Esophagus (tissue), 2 donors: Measurements from ENCODE around the gene DDA1. TPM values are rescaled to one million over a fixed set of nuclear protein-coding genes. Genes with fewer than 3 reads are reported as not detected.
A peak's percentile ranks its signal among the peaks of the same experiment; 100 is the strongest.

ENCODE experiments used
- H3K27ac ChIP-seq, 2 donors: one replicate each; pipeline ENCODE4 v1.5.1; 2013; ENCODE audit warnings: low read depth in 2 of 2, mild to moderate bottlenecking in 2 of 2, inconsistent platforms in 1 of 2, low read length in 1 of 2, moderate library complexity in 1 of 2
- H3K27me3 ChIP-seq, 2 donors: one replicate each; pipeline ENCODE4 v1.6.1; 2013; ENCODE audit warnings: low read length in 2 of 2, control low read depth in 1 of 2, mild to moderate bottlenecking in 1 of 2; ENCODE audit not compliant: insufficient read depth in 2 of 2, control insufficient read depth in 1 of 2
- H3K36me3 ChIP-seq, 2 donors: one replicate each; pipeline ENCODE4 v1.6.1; 2013; ENCODE audit warnings: low read length in 1 of 2; ENCODE audit not compliant: control insufficient read depth in 2 of 2, insufficient read depth in 2 of 2
- H3K4me1 ChIP-seq, 2 donors: one replicate each; pipeline ENCODE4 v1.6.1; 2013; ENCODE audit warnings: low read length in 1 of 2; ENCODE audit not compliant: control insufficient read depth in 2 of 2, insufficient read depth in 2 of 2
- H3K4me3 ChIP-seq, 2 donors: one replicate each; pipeline ENCODE4 v1.5.1; 2013; ENCODE audit warnings: low read length in 2 of 2, mild to moderate bottlenecking in 2 of 2, low read depth in 1 of 2, moderate library complexity in 1 of 2
- H3K9me3 ChIP-seq, 2 donors: one replicate each; pipeline ENCODE4 v1.6.1; 2013; ENCODE audit warnings: mild to moderate bottlenecking in 2 of 2, low read depth in 1 of 2, low read length in 1 of 2, moderate library complexity in 1 of 2; ENCODE audit not compliant: control insufficient read depth in 2 of 2, insufficient read depth in 1 of 2
- WGBS, 2 donors: extraction: QIAGEN DNeasy Blood & Tissue Kit; methylation state at CpG; one replicate each; pipeline ENCODE4 v1.1.7; 2013; 5-methylcytosine and 5-hydroxymethylcytosine counted together
- polyA plus RNA-seq, 2 donors: library from polyadenylated mRNA; stranded (reverse); fragments of 200-250 nt; gene quantifications; one replicate each; pipeline ENCODE4 v1.2.3, GENCODE V29; 2013
- donor health status: healthy with polysubstance abuse.
- donor health status: Bipolar disorder and iron deficiency.

The DDA1 gene
- polyA plus RNA-seq, 2 donors: 40.3 to 41.4 TPM

DNA sequence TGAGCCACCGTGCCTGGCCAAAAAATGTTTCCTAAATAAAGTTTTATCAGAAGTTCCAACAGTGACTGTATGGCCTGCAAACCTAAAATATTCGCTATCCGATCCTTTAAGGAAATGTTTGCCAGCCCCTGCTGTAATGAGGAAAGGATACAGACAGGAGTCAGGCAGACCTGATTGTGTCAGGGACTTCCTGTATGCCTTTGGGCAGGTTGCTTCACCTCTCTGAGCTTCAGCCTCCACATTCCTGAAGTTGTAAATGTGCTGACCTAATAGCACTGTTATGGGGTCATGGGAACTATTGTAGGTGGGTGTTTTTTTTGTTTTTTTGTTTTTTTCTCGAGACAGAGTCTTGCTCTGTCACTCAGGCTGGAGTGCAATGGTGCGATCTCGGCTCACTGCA lies 12.4 kb upstream of the DDA1 start:
- Histone ChIP-seq H3K27me3 (no peaks in the 10 kb centered on the region), H3K4me3 (no peak overlapping the region), H3K27ac (no peak overlapping the region), H3K36me3 (peaks cover 0 to 6% of the 10 kb centered on the region in 2 donors), H3K4me1 (peaks cover 0 to 3% of the 10 kb centered on the region in 2 donors), H3K9me3 (no peaks in the 10 kb centered on the region)
- WGBS, 2 donors: 91 to 92% methylated on average over 6 of the region's 6 CpGs

DNA sequence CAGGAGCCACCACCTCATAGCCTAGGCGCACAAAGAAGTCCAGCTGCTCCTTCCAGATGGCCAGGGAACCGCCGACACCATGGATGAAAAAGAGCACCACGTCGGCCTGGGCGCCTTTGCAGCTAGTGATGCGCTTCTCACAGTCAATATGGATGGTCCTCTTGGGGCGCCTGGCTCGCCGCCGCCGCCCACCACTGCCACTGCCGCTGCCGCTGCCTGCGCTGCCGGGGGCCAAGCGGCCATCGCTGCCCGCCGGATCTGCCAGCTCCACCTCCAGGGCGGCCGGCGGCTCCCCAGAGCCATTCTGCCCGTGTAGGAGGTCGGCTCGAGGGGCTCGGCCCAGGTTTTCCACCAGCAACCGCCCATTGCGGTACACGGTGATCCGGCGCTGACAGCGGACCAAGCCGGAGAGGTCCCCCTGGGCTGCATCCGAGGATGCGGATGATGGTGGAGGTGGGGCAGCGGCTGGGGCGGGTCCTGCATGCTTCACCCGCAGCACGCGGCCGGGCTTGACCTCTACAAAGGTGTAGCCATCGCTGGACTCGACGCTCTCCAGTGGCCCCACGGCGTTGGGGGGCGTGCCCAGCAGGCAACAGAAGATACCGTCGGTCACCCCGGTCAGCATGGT lies 8.3 kb upstream of the DDA1 start:
- Histone ChIP-seq H3K4me3 (no peak overlapping the region), H3K27ac (no peak overlapping the region), H3K9me3 (no peaks in the 10 kb centered on the region), H3K27me3 (no peaks in the 10 kb centered on the region), H3K4me1 (peaks cover 0 to 5% of the 10 kb centered on the region in 2 donors), H3K36me3 (peaks cover 0 to 3% of the 10 kb centered on the region in 2 donors)
- WGBS, 2 donors: 93 to 95% methylated on average over 40 to 51 of the region's 51 CpGs

DNA sequence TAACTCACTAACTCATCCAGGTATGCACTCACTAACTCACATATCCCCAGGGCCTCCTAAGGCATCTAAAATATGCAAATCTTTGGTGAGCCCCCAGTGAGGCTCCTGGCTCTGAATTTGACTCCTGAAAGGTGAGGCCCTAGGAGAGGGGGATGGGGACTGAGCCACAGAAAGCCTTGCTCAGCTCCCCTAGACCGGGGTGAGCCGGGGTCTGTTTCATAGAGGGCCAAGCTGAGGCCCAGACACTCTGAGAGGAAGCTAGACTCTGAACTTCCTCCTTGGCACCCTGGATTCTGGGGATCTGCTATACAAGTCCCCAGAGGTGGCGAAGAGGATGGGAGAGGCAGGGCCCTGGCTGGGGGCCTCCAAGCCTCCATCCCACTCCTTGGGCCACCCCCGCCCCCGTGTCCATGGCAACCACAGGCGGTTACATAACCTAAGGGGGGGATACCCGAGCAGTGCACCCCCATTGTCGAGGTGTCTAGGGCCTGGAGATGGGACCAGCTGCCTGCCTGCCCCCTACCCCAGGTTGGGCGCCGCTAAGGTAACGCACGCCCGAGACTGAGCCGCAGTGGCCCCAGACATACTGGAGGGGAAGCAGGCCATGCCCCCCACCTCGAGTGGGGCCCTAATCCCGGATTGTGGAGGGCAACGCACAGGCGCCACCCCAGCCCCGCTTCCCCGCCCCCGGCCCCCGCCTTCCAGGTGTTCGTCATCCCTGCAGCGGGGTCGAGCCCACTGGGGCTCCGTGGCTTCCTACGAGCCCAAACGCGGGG lies 6.8 kb upstream of the DDA1 start:
- no peaks in the 10 kb centered on the region for H3K9me3 ChIP-seq
- H3K27ac ChIP-seq: peak overlapping the region; percentile 45 to 48
- H3K27me3 ChIP-seq: no peaks in the 10 kb centered on the region
- peaks cover 0 to 5% of the 10 kb centered on the region in 2 donors for H3K4me1 ChIP-seq
- H3K4me3 ChIP-seq: peak overlapping the region; percentile 62 to 68
- 12 to 18% methylated on average over 23 to 29 of the region's 29 CpGs for WGBS, 2 donors
- peaks cover 0 to 3% of the 10 kb centered on the region in 2 donors for H3K36me3 ChIP-seq

DNA sequence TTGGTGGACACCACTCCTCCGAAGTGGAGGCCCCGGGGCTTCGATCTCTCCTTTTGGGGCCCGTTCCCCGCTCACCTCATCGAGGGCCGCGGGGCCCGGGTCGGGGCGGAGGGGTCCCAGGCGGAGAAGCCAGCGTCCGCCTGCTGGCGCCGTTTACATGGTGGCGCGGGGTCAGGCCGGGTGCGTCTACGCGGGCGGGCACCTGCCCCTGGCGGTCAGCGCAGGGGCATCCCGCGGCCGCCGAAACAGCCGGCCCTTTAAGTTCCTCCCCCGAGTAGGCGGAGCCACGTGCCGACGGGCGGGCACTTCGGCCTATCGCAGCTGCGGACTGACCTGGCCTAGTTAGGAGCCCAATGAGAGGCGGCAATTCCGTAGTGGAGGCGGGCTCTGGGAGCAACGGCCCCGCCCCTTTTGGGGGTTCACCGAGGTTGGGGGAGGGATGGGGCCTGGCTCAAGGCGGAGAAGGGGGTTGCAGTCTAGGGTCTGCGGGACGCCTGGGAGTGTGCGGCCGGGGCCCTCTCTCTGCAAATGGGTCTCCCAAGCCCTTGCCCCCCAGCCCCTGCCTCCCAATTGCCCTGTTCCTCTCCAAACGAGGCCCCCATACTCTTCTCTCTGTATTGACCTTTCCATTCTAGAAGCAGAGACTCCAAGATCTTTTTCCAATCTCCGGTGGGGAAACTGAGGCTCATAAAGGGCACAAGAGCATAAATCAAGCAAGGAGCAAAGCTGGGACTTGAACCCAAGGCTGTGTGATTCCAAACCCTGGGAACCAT lies 6.0 kb upstream of the DDA1 start, which contains the start of gene ABHD8:
TSS of gene ABHD8 (minus strand) at position 259 of the 773 bp plus-strand sequence. CDS start 1,809 bp downstream, outside the sequence.
- 1% methylated on average over 51 to 52 of the region's 52 CpGs for WGBS, 2 donors
- peak within 1 kb of the TSS; percentile 62 to 68 for H3K4me3 ChIP-seq
- H3K27me3 ChIP-seq: no peaks in the 10 kb centered on the region
- H3K27ac ChIP-seq: peak within 1 kb of the TSS; percentile 48 to 62
- peaks cover 0 to 8% of the 10 kb centered on the region in 2 donors for H3K4me1 ChIP-seq
- H3K36me3 ChIP-seq: peaks cover 0 to 3% of the 10 kb centered on the region in 2 donors
- no peaks in the 10 kb centered on the region for H3K9me3 ChIP-seq

DNA sequence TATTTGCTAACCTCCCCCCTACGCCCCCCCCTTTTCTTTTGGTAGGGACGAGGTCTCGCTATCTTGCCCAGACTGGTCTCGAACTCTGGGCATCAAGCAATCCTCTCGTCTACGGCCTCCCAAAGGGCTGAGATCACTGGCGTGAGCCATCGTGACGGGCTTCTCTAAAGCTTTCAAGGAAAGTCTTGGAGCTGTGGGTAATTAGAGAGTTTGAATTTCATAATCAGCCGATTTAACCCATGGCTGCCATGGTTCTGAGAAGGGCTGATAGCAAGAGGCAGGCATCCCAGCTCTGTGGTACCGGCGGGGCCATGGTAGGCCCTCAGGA lies 5.5 kb upstream of the DDA1 start:
- H3K27ac ChIP-seq: peak overlapping the region; percentile 43 to 62
- 52 to 68% methylated on average over 12 of the region's 12 CpGs for WGBS, 2 donors
- H3K27me3 ChIP-seq: no peaks in the 10 kb centered on the region
- H3K4me3 ChIP-seq: peak overlapping the region in 1 of 2 donors; percentile 21
- peaks cover 0 to 3% of the 10 kb centered on the region in 2 donors for H3K36me3 ChIP-seq
- H3K9me3 ChIP-seq: no peaks in the 10 kb centered on the region
- peaks cover 0 to 8% of the 10 kb centered on the region in 2 donors for H3K4me1 ChIP-seq

DNA sequence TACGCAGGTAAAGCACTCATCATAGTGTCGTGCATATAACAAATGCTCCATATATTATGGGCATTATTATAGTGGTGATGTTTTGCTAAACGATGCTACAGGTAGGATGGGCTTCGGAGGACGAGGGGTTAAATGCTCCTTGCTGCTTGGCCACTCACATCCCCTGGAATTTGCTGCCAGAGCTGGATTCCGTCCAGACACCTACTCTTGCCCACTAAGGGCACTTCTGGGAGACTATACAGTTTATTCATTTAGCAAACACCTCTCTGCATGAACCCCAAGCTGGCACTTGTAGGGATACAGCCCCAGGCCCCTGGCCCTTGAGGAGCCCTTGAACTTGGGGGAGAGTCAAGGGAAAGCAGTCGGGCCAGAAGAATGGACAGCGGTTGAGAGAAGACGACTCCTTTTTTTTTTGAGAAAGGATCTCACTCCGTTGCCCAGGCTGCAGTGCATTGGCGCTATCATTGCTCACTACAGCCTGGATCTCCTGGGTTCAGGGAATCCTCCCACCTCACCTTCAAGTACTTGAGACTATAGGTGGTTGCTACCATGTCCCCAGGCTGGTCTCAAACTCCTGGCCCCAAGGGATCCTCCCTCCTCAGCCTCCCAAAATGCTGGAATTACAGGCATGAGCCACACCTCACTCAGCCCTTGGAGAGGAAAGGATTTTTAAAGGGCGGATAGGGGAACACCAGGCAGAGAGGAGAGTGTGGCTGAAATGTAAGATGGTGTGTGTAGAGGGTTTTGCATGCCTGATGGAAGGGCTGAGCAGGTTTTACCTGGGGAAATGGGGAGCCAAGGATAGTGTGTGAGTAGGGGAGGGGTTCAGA lies 4.8 kb upstream of the DDA1 start:
- H3K4me3 ChIP-seq: no peak overlapping the region
- peak overlapping the region; percentile 47 to 95 for H3K27ac ChIP-seq
- 50 to 60% methylated on average over 12 of the region's 12 CpGs for WGBS, 2 donors
- peaks cover 0 to 8% of the 10 kb centered on the region in 2 donors for H3K4me1 ChIP-seq
- no peaks in the 10 kb centered on the region for H3K9me3 ChIP-seq
- H3K36me3 ChIP-seq: peaks cover 0 to 3% of the 10 kb centered on the region in 2 donors
- no peaks in the 10 kb centered on the region for H3K27me3 ChIP-seq

DNA sequence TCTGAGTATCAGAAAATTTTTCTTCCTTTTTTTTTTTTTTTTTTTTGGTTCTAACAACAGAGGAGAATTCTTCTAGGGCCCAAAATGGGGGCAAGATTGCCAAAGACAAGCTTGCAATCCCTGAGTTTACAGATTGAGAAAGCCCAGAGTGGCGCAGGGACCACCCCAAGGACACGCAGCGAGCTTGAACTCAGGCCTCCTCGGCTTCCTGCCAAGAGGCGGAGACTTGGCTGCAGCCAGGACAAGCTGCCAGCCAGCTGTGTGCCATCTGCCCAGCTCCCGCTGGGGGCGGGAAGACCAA lies 4.2 kb upstream of the DDA1 start:
- Histone ChIP-seq H3K36me3 (peaks cover 0 to 3% of the 10 kb centered on the region in 2 donors), H3K27ac (peak overlapping the region; percentile 95), H3K4me1 (peaks cover 0 to 10% of the 10 kb centered on the region in 2 donors), H3K27me3 (no peaks in the 10 kb centered on the region), H3K9me3 (no peaks in the 10 kb centered on the region), H3K4me3 (no peak overlapping the region)
- WGBS, 2 donors: 0 to 1% methylated on average over 7 of the region's 7 CpGs

DNA sequence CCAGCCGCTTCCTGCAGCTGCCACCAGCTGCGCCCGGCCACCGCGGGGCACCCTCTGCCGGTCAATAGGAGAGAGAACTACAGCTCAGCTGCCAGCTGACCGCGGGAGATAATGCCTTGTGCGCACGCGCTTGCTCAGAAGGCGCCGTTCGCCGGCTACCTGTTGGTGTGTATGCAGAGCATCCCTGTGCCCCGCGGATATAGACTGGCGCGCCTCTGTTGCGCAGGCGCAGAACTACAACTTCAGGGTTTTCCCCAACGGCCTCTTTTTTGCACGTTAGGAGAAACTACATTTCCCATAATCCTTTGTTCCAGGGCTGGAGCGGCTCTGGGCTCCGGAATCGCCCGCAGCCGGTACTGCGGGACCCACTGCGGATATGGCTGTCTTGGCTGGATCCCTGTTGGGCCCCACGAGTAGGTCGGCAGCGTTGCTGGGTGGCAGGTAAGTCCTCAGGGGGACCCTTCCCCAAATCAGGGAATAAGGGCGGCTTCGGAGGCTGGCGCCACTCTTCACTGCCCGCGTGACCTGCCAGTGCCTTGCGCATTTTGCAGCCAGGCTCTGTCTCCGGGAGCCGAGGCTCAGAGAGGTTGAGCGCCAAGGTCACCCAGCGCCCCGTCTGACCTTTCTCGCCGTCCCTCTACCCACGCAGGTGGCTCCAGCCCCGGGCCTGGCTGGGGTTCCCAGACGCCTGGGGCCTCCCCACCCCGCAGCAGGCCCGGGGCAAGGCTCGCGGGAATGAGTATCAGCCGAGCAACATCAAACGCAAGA lies 3.7 kb upstream of the DDA1 start, which contains the start of gene MRPL34:
TSS of gene MRPL34 (plus strand) at position 356 of the 768 bp plus-strand sequence. CDS start at position 377, 21 bp downstream.
- WGBS, 2 donors: 0 to 1% methylated on average over 55 of the region's 55 CpGs
- H3K27ac ChIP-seq: peak within 1 kb of the TSS; percentile 95
- no peaks in the 10 kb centered on the region for H3K9me3 ChIP-seq

More for the DNA sequence above, 3.7 kb upstream of the DDA1 start, which contains the start of gene MRPL34:
- Histone ChIP-seq H3K4me3 (peak within 1 kb of the TSS; percentile 71 to 80), H3K27me3 (no peaks in the 10 kb centered on the region), H3K36me3 (peaks cover 0 to 3% of the 10 kb centered on the region in 2 donors), H3K4me1 (peaks cover 4 to 16% of the 10 kb centered on the region in 2 donors)
